NOMO-1 treated with dmso at 0.1 percent for 144 hours (cell line): Measurements from ENCODE around the gene GCSAML.
A peak's percentile ranks its signal among the peaks of the same experiment; 100 is the strongest.

ENCODE experiments used
- DNase-seq: peaks from one replicate; lab custom pipeline; 2025; ENCODE audit not compliant: unreplicated experiment; lab: John Stamatoyannopoulos, UW

The GCSAML gene

GRCh38 chr1:247574236-247574635, 25.3 kb downstream of the GCSAML start:
- no peak for DNase-seq

GRCh38 chr1:247574664-247575063, 25.7 kb downstream of the GCSAML start:
- no peak for DNase-seq

- DNase-seq = peak; percentile 28
These were observed 27.6 kb downstream of the GCSAML start for GRCh38 chr1:247576514-247576913.

- DNase-seq = no peak
These were observed 30.1 kb downstream of the GCSAML start for GRCh38 chr1:247578946-247579460.

DNA sequence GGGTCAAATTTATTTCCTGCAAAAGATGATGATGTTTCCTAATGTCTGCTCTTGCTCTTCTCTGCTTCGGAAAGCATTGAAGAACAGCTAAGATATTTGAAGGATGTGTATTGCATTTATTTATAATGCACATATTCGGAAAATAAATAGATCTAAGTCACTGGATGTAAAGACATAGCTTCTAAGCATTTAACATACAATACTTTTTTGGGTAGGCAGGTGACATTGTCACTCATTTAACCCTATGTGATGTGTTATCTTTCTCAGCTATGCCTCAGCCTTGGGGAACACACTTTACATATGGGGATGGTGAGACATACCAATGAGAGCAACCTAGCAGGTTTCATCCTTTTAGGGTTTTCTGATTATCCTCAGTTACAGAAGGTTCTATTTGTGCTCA, 39.1 kb downstream of the GCSAML start, which contains the start of gene OR2G2:
OR2G2 (plus strand) TSS at position 301 of the 400 bp plus-strand sequence; CDS start at position 301, 0 bp downstream.
- no peak for DNase-seq

GRCh38 chr1:247605286-247605685, 56.4 kb downstream of the GCSAML start, which contains the start of gene OR2G3:
Gene OR2G3 (plus strand): TSS chr1:247605586. CDS start chr1:247605586, 0 bp downstream.
- DNase-seq = no peak

DNA sequence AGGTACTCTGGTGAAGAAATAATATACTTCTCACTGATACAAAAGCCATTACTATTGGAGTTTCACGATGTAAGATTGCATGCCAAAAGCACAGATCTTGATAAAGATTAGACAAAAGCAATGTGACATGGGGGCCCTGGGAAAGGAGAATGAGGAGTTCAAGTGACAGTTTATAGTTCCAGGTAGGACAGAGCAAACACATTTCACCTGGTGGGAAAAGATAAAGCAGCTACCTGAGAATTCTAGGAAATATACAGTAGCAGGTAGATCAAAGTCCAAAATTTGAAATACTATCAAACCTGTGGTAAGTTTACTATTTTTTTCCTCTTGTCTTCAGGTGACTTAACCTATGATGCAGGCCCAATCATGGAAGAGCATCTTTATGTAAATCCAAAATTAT, 64.5 kb downstream of the GCSAML start:
- DNase-seq = no peak

DNA sequence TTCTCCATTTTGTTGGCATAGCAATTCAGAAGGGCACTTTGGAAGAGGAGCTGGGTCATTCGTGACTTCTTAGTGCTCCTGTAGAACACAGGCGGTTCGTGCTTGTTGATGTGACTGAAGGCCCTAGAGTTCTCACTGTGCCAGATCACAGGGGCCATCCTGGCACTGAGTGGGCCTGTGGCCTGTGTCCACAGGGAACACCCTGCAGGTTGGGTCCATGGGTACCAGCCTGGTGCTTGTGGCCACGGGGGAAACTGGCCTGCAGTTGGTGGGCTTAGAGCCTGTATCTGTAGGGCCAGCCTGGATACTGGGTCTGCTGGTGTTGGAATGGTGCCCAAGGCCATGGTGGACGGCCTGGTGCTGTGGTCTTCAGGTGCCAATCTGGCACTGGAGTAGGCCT, 65.7 kb downstream of the GCSAML start:
- DNase-seq = no peak
